OCI-LY1 (cell line): ENCODE measurements around the gene PLD1.

ENCODE experiments used
- EZH2 ChIP-seq: fragments of 200-600 bp; sonication (generic), shearing (Covaris generic); IDR thresholded peaks from 2 replicates; pipeline ENCODE4 v1.8.0; 2017; ENCODE audit warnings: borderline replicate concordance, mixed run types, mild to moderate bottlenecking, antibody characterized with exemption, low read length, moderate library complexity, mixed read lengths
- TF ChIP-seq, protein P1 (sequence below): fragments of 200-600 bp; sonication (generic), shearing (Covaris generic); IDR thresholded peaks from 2 replicates; pipeline ENCODE4 v1.5.1; 2017; ENCODE audit warnings: mild to moderate bottlenecking, antibody characterized with exemption, low read length, moderate library complexity, mixed read lengths

- TF ChIP-seq, protein P1, sequence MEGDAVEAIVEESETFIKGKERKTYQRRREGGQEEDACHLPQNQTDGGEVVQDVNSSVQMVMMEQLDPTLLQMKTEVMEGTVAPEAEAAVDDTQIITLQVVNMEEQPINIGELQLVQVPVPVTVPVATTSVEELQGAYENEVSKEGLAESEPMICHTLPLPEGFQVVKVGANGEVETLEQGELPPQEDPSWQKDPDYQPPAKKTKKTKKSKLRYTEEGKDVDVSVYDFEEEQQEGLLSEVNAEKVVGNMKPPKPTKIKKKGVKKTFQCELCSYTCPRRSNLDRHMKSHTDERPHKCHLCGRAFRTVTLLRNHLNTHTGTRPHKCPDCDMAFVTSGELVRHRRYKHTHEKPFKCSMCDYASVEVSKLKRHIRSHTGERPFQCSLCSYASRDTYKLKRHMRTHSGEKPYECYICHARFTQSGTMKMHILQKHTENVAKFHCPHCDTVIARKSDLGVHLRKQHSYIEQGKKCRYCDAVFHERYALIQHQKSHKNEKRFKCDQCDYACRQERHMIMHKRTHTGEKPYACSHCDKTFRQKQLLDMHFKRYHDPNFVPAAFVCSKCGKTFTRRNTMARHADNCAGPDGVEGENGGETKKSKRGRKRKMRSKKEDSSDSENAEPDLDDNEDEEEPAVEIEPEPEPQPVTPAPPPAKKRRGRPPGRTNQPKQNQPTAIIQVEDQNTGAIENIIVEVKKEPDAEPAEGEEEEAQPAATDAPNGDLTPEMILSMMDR, result no peak
- TF ChIP-seq EZH2, result no peak
Measured at GRCh38 chr3:171837698-171838097, 27.4 kb upstream of the PLD1 start.
